HG02973 (cell line): ENCODE measurements around the gene PARP14.
"Not testable (repeated sequence)": the region's sequence is repeated elsewhere in the genome, so short reads cannot be mapped to it uniquely, and the experiment has no call there.

Experiments
- ATAC-seq: cut with Tn5 transposase; IDR thresholded peaks from one replicate; pipeline ENCODE4 v1.9.1; 2021; ENCODE audit warnings: moderate library complexity; ENCODE audit not compliant: unreplicated experiment

Gene PARP14

DNA sequence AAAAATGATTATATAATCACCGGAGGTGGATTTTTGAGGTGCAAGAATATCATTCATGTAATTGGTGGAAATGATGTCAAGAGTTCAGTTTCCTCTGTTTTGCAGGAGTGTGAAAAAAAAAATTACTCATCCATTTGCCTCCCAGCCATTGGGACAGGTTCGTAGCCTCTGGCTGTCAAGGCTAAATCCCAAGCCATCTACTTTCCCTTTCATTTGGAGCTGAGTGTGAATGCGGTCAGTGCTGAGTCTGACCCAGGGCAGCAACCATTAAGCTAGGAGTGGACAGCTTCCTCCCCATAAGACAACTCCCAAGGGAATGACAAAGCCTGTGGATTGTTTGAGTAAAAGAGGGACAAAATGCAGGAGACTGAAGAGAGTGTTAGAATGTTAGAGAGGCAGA lies 33.6 kb downstream of the PARP14 start:
- ATAC-seq: no peak

GRCh38 chr3:122716667-122717066 lies 36.0 kb downstream of the PARP14 start:
- ATAC-seq: no peak

DNA sequence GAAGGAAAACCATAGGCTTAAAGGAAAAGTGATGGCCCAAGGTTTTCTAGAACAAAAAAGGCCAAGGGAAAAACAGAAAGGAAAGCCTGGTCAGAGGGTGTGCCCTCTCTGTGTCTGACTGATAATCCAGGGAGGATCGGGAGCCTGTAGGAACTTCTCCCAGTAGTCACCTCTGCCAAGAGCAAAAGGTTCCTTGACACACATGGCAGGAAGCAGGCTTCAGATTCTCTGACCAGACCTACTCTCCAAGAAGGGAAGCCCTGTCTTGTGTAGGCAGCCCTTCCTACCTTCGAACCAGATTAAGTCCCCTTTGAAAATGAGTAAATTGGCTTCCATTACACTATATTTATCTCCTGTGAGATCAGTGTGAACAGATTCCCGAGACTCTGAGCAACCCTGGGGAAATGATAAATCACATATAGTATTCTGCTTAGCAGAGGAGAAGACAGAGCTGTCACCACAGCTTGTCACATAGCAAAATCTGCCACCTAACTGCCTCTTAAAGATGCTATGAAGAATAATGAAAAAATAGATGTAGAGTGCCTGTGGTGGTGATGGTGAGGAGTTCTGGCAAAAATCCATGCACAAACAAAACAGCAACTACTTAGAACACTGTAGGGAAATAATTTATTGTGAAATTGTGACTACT lies 38.8 kb downstream of the PARP14 start:
- no peak for ATAC-seq

- no peak for ATAC-seq
Measured at GRCh38 chr3:122725106-122725505, 44.5 kb downstream of the PARP14 start.

DNA sequence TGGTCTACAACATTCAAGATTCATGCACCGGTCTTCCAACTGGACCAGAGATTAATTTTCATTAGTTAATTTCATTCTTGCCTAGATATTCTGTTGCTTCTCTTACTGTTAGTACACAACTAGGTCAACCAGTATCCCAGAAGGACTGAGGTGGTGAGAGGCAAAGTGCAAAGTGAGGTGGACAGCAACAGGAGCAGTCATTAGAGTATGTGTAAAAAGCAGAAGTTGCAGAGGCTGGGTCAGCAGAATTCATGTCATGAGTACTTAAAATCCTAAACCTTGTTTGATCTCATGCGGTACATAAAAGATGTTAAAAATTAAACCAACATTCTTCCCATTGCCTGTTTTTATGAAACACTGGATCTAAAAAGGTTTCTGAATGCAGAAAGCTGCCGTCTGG lies 46.7 kb downstream of the PARP14 start:
- ATAC-seq: no peak

DNA sequence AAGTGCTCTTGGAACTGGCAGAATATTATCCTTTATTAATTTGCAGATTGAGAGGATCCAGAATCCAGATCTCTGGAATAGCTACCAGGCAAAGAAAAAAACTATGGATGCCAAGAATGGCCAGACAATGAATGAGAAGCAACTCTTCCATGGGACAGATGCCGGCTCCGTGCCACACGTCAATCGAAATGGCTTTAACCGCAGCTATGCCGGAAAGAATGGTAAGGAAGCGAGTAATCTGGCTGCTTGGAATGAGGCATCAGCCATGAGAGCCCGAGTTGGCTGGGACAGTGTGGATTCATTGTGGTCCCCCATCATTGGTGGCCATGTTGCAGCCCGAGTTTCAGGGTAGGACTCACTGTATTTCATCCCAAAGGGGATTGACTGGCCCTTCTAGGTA lies 47.1 kb downstream of the PARP14 start:
- no peak for ATAC-seq

DNA sequence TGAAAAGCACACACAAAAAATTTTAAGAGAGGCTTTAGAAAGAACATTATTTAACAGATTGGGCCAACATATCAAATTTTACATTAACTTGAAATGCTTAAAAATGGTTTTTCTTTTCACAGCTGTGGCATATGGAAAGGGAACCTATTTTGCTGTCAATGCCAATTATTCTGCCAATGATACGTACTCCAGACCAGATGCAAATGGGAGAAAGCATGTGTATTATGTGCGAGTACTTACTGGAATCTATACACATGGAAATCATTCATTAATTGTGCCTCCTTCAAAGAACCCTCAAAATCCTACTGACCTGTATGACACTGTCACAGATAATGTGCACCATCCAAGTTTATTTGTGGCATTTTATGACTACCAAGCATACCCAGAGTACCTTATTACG lies 47.5 kb downstream of the PARP14 start:
- ATAC-seq: no peak

- ATAC-seq: no peak
Measured at GRCh38 chr3:122728756-122729514, 48.3 kb downstream of the PARP14 start.

DNA sequence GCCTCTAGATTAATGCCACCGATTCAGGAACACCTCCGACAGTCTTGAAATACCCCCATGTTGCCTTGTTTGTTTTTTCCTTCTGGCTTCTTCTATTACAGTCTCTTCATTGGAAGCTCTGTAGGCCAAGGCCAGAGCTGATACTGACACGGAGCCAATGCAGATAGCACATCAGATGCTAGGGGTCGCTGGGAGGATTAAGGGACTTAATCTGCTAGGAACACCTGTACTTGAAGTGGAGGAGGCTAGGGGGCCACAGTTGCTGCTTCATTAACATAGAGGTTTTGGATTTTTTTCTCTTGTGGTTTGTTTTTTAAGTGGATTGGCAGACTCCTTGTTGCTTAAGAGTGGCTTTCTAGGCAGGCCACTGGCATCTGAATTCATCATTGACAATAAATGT lies 49.6 kb downstream of the PARP14 start:
- no peak for ATAC-seq

- not testable (repeated sequence) for ATAC-seq
Measured at GRCh38 chr3:122732682-122733525, 52.3 kb downstream of the PARP14 start.

GRCh38 chr3:122739172-122739571 lies 58.5 kb downstream of the PARP14 start:
- no peak for ATAC-seq

- ATAC-seq: no peak
Measured at GRCh38 chr3:122742234-122742633, 61.6 kb downstream of the PARP14 start.

DNA sequence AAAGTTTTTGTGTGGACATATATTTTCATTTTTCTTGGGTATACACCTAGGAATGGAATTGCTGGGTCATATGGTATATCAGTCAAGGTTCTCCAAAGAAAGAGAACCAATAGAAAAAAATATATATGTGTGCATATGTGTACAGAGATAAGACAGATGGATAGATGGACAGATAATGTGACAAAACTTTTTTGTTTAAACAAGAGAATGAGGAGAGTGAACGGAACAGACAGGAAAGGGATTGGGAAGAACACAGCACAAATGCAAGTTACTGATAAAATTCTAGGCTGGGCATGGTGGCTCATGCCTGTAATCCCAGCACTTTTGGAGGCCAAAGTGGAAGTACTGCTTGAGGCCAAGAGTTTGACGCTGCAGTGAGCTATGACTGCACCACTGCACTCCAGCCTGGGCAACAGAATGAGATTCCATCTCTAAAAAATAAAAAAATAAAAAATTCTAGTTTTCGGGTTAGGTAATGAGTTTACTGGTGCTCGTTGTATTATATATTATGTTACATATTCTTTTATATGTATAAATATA lies 63.0 kb downstream of the PARP14 start:
- ATAC-seq: no peak

DNA sequence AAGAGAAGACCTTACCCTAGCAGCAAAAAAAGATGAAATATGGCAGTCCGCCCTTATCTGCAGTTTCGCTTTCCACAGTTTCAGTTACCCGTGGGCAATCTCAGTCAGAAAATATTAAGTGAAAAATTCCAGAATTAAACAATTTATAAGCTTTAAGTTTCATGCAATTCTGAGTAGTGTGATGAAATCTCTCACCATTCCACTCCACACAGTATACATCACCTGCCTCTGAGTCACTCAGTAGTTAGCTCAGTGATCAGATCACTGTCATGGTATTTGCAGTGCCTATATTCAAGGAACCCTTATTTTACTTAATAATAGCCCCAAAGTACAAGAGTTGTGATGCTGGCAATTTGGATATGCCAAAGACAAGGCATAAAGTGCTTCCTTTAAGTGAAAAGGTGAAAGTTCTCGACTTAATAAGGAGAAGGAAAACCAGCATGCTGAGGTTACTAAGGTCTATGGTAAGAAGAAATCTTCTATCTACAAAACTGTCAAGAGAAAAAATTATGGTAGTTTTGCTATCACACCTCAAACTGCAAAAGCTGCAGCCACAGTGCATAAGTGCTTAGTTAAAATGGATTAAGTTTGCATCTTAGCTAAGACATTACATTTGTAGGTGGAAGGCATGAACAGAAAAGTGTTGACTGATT lies 64.9 kb downstream of the PARP14 start:
- ATAC-seq: no peak

GRCh38 chr3:122747295-122747694 lies 66.7 kb downstream of the PARP14 start:
- ATAC-seq: not testable (repeated sequence)

DNA sequence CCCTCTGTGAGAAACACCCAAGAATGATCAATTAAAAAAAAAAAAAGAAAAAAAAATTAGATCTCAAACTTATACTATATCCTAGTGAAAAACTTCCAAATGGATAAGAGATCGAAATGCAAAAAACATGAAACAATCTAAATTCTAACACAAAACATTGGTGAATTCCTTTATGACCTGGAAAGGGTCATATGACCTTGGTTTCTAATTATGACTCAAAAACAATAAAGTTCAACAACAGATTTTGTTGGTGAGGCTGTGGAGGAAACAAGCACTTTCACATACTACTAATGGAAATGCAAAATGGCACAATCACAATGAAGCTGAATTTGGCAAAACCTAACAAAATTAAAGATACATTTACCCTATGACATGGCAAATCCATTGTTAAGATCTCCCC lies 67.7 kb downstream of the PARP14 start:
- no peak for ATAC-seq

DNA sequence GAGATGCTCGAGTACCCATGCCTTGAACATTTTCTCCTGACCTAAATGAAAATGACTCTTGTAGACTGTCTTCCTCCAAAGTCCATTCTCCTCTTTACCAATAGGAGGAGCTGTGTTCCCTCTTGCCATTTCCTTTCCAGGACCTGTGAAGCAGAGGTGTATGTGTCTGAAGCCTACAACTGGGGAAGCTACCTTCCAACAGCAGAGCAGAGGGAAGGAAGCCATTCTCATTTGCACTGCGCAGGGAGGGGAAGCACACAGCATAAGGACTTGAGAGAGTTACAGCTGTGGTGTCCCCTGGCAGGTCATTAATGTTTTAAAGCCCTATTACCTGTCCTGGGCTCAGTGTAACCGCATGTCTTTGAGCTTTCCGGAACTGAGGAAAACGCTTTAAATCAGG lies 74.3 kb downstream of the PARP14 start:
- ATAC-seq: no peak

GRCh38 chr3:122755491-122755890 lies 74.9 kb downstream of the PARP14 start:
- ATAC-seq: no peak

- ATAC-seq: no peak
Measured at GRCh38 chr3:122758877-122759560, 78.4 kb downstream of the PARP14 start.
